OCI-LY7 (cell line): Measurements from ENCODE around the gene KCNQ2. TPM values are rescaled to one million over a fixed set of nuclear protein-coding genes. Genes with fewer than 3 reads are reported as not detected.

Experiments
- BruUV-seq: library from RNA; stranded (reverse); fragments of 400-500 nt; replicated peaks from 2 replicates; lab custom pipeline; 2021; lab: Mats Ljungman, UMichigan
- CTCF ChIA-PET: fragments of 300-600 bp; sonication (Branson Sonifier 250); formaldehyde crosslinking; loops from one replicate; lab custom pipeline; 2022; ENCODE audit warnings: antibody characterized with exemption; ENCODE audit not compliant: unreplicated experiment; lab: Charles Lee
- POLR2A ChIA-PET: fragments of 300-600 bp; sonication (Branson Sonifier 250); formaldehyde crosslinking; loops from one replicate; lab custom pipeline; 2022; ENCODE audit warnings: antibody characterized with exemption; lab: Charles Lee
- DNase-seq: peaks from one replicate; pipeline ENCODE4 v3.0.0-alpha.2; 2015; ENCODE audit warnings: low spot score
- H2AFZ ChIP-seq: fragments of 200-600 bp; sonication (generic), shearing (Covaris generic); 2 replicates; pipeline ENCODE4 v1.6.1; 2014; ENCODE audit warnings: mild to moderate bottlenecking, antibody characterized with exemption, low read length, moderate library complexity
- H3K27ac ChIP-seq: fragments of 200-600 bp; sonication (generic); 2 replicates; pipeline ENCODE4 v1.5.1; 2014; ENCODE audit warnings: mixed run types, low read depth, mild to moderate bottlenecking, moderate library complexity, low read length, inconsistent platforms; ENCODE audit not compliant: poor library complexity, severe bottlenecking
- H3K36me3 ChIP-seq: fragments of 200-600 bp; sonication (generic); 2 replicates; pipeline ENCODE4 v1.6.1; 2014; ENCODE audit warnings: mild to moderate bottlenecking, antibody characterized with exemption, low read length, moderate library complexity, mixed read lengths; ENCODE audit not compliant: insufficient read depth
- H3K4me1 ChIP-seq: fragments of 200-600 bp; sonication (generic); 2 replicates; pipeline ENCODE4 v1.5.1; 2014; ENCODE audit warnings: mild to moderate bottlenecking, low read length; ENCODE audit not compliant: insufficient read depth, poor library complexity, severe bottlenecking
- H3K4me2 ChIP-seq: fragments of 200-600 bp; sonication (generic); 2 replicates; pipeline ENCODE4 v1.6.1; 2014; ENCODE audit warnings: mild to moderate bottlenecking, low read length
- H3K4me3 ChIP-seq: fragments of 200-600 bp; sonication (generic); 2 replicates; pipeline ENCODE4 v1.5.1; 2014; ENCODE audit warnings: mild to moderate bottlenecking, low read depth, low read length; ENCODE audit not compliant: poor library complexity, severe bottlenecking
- H3K79me2 ChIP-seq: fragments of 200-600 bp; sonication (generic); 2 replicates; pipeline ENCODE4 v1.6.1; 2016; ENCODE audit warnings: low read depth, mild to moderate bottlenecking, low read length, moderate library complexity, mixed read lengths; ENCODE audit not compliant: insufficient read depth
- H3K9me2 ChIP-seq: fragments of 200-600 bp; sonication (generic); 2 replicates; pipeline ENCODE4 v1.6.1; 2016; ENCODE audit warnings: mild to moderate bottlenecking, low read length, mixed read lengths; ENCODE audit not compliant: insufficient read depth
- H3K9me3 ChIP-seq: fragments of 200-600 bp; sonication (generic); 2 replicates; pipeline ENCODE4 v1.6.1; 2014; ENCODE audit warnings: mild to moderate bottlenecking, mixed run types, low read length, mixed read lengths
- H4K20me1 ChIP-seq: fragments of 200-600 bp; sonication (generic); 2 replicates; pipeline ENCODE4 v1.6.1; 2014; ENCODE audit warnings: mild to moderate bottlenecking, antibody characterized with exemption, low read length, moderate library complexity, mixed read lengths; ENCODE audit not compliant: insufficient read depth
- CTCF ChIP-seq: fragments of 200-600 bp; sonication (generic); conservative IDR thresholded peaks from 2 replicates; pipeline ENCODE4 v1.5.1; 2014; ENCODE audit warnings: mild to moderate bottlenecking, antibody characterized with exemption, low read length, moderate library complexity, mixed read lengths
- EZH2phosphoT487 ChIP-seq: fragments of 200-600 bp; sonication (generic); IDR thresholded peaks from 2 replicates; pipeline ENCODE4 v1.6.1; 2018; ENCODE audit warnings: low read depth, borderline replicate concordance, mild to moderate bottlenecking, mixed run types, antibody characterized with exemption, low read length, moderate library complexity, mixed read lengths
- intact Hi-C: fragments of 100-400 bp; cut with micrococcal nuclease; formaldehyde crosslinking; loops from one replicate; pipeline ENCODE4 v1.10.0; 2022; ENCODE audit not compliant: unreplicated experiment
- total RNA-seq, 2 experiments: library from RNA; depleted of rRNA in 1 of 2; stranded (reverse); fragments of >200 nt in 1 of 2; shearing (Covaris generic) in 1 of 2; gene quantifications; 2 replicates each; pipeline ENCODE4 v1.2.3, GENCODE V29; 2014 to 2022

Gene KCNQ2
- total RNA-seq, 2 experiments from 2014 or later = not detected

- no peaks in the 10 kb centered on the region for H3K79me2 ChIP-seq
- no peaks in the 10 kb centered on the region for H3K9me2 ChIP-seq
- H3K4me2 ChIP-seq = no peak overlapping the region
- no peaks in the 10 kb centered on the region for H3K36me3 ChIP-seq
- no peak overlapping the region for H3K27ac ChIP-seq
- BruUV-seq = no TSS peak
- TF ChIP-seq CTCF = no peak
- TF ChIP-seq EZH2phosphoT487 = no peak
- CTCF ChIA-PET = no interaction called here
- no peaks in the 10 kb centered on the region for H4K20me1 ChIP-seq
- H3K4me1 ChIP-seq = no peaks in the 10 kb centered on the region
- no peak for DNase-seq
- no peaks in the 10 kb centered on the region for H3K9me3 ChIP-seq
- H2AFZ ChIP-seq = no peak overlapping the region
- no peak overlapping the region for H3K4me3 ChIP-seq
- POLR2A ChIA-PET = no interaction called here
- intact Hi-C loops = no loop called here
Observed at GRCh38 chr20:63429992-63430391, 42.5 kb downstream of the KCNQ2 start.

DNA sequence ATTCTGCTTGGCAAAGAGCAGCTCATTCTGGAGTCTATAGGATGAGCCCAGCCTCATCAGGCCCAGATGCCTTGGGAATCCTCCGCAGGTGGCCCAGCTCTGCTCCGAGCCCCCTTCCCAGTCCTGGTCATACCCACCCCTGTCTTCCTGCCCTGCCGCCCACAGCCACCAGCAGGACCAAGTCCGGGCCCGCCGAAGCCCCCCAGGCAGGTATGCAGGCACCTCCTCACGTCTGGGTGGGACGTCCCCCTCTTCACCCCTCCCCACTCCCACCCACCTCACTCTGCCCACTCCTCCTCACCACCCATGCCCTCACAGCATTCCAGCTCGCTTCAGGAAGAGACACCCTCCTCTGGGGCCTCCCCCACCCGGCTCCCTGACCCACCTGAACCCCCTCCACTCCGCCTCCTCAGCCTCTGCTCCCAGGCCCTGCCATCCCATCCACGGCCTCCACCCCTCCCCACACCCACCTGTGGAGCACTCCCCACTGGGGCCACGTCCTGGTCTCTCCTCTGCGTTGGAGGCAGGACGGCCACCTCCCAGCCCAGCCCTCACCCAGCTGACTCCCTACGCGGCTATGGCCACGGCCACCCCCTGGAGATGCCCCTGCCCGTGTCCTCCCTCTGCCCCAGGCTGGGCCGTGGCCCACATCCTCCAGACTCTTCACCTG, 43.4 kb downstream of the KCNQ2 start:
- ChIA-PET POLR2A (no interaction called here), CTCF (no interaction called here)
- Histone ChIP-seq H3K79me2 (no peaks in the 10 kb centered on the region), H3K9me3 (no peaks in the 10 kb centered on the region), H3K36me3 (no peaks in the 10 kb centered on the region), H3K4me2 (no peak overlapping the region), H4K20me1 (no peaks in the 10 kb centered on the region), H3K4me1 (no peaks in the 10 kb centered on the region), H3K27ac (no peak overlapping the region), H3K4me3 (no peak overlapping the region), H3K9me2 (no peaks in the 10 kb centered on the region), H2AFZ (no peak overlapping the region)
- intact Hi-C loops = no loop called here
- no TSS peak for BruUV-seq
- no peak for TF ChIP-seq EZH2phosphoT487
- no peak for TF ChIP-seq CTCF
- DNase-seq = no peak

DNA sequence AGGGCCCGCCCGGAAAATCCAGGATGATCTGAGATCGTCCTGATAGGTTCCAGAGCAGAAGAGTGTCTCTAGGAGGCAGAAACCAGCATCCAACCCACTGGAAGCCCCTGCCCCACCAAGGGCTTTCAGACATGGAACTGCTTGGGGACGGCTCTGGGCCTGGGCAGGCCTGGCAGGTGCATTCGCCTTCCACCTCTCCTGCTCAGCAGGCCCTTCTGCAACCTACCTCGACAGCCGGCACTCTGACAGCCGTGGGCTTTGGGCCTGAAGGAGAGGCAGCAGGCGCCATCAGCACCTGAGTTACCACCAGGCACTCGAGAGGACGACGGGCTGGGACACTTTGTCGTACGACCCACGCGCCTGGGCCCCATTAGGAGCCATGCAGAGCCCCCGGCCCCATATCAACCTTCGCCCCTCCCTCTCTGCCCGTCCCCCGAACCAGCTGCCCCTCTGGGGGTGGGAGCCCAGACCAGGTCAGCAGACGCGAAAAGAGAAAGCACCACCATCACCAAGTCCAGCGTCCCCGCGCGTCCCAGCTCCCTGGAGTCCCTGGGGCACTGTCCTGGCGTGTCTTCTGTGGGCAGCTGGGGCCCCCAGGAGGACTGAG, 44.6 kb downstream of the KCNQ2 start:
- intact Hi-C loops = no loop called here
- DNase-seq = no peak
- CTCF ChIA-PET = no interaction called here
- Histone ChIP-seq H3K79me2 (no peaks in the 10 kb centered on the region), H2AFZ (no peak overlapping the region), H3K9me3 (no peaks in the 10 kb centered on the region), H3K4me2 (no peak overlapping the region), H3K9me2 (no peaks in the 10 kb centered on the region), H3K4me1 (no peaks in the 10 kb centered on the region), H3K36me3 (no peaks in the 10 kb centered on the region), H4K20me1 (no peaks in the 10 kb centered on the region), H3K4me3 (no peak overlapping the region), H3K27ac (no peak overlapping the region)
- POLR2A ChIA-PET = no interaction called here
- TF ChIP-seq CTCF (no peak), EZH2phosphoT487 (no peak)
- BruUV-seq = no TSS peak
